GM21576 (cell line): ENCODE data around the gene TTC22.

ENCODE experiments used
- ATAC-seq: cut with Tn5 transposase; IDR thresholded peaks from one replicate; pipeline ENCODE4 v1.9.1; 2021; ENCODE audit warnings: mild to moderate bottlenecking, moderate library complexity; ENCODE audit not compliant: unreplicated experiment

Gene TTC22

DNA sequence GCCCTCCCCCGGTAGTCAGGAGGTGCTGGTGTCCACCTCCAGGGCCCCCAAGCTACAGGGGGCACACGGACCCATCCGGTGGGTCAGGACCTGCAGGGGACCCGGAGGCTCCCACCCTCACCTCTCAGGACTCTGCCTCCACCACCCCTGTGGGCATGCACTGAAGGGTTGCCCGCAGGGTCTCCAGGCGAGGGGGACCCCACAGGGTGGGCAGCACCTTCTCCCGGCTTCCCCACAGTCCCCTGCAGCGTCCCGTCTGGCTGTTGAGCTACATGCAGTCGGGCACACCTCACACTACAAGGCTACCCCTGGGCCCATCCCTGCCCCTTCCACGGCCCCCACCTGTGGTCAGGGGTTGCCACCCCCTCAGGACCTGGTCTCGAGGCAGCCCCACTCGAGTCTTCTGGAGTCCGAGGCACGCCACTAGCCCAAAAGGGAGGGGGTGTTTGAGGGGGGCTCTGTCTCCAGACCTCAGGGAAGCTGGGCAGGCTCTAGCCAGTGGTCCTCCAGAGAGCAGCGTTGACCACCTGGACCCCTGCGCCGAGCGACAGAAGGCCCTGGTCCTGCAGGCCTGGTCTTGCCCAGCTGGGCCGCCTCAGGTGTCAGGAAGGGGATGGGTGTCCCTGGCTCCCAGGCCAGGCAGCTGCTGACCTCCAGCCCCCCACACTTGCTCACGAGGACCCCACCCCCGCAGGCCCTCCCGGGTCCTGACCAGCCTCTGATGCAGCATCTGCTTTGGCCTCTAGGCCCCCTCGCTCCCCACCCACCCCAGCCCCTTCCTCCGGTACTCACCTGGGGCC, 46.4 kb downstream of the TTC22 start:
- no peak for ATAC-seq

DNA sequence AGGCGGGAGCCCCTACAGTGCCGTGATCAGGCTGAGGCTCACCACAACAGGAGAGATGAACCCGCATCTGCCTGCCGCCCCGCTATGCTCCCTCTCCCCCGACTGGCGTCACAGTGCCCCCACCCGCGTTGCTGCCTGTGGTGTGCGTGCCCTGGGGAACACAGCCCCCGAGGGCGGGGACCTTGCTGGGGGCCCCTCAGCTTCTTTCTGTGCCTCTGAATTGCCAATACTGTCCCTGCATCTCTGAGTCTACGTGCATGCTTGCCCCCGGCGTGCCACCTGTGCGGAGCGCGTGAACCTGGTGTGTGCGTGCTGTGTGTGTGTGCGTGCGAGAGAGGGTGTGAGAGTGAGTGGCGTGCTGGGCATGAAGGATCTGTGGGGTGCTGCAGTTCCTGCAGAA, 47.1 kb downstream of the TTC22 start:
- ATAC-seq = no peak

DNA sequence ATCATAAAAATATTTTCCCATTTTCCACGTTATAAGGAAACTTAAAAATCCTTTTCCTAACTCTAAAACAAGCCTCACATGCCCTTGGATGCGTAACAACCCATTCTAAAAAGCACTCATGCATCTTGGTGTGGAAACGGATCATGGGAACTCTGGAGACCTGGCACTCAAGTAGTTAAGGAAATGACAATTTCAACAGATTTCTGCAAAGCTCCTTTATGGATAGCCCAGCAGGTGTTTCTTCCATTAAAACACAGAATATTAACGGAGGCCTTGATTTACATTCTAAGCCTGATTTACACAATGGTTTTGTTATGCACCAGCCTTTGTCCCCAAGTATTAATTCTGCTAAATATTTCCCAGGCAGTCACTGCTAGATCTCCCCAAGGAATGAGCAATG, 49.7 kb downstream of the TTC22 start:
- no peak for ATAC-seq

DNA sequence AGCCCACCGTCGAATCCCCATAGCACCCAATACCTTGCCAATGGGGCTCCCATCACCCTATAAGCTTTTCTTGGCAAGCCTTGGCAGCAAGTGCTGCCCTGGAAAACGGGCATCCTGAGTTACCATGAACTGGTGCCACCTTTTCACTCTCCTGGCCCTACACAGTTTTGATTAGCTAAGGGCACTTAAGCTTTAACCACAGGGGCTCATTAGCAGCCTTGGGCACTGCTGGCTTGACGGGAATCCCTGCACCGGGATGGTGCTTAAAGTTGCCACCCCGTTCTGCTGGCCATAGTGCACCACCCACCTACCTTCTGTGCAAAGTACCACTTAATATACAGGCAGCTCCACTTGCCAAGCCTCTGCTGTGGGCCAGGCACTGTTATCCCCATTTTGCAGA, 50.5 kb downstream of the TTC22 start:
- no peak for ATAC-seq

DNA sequence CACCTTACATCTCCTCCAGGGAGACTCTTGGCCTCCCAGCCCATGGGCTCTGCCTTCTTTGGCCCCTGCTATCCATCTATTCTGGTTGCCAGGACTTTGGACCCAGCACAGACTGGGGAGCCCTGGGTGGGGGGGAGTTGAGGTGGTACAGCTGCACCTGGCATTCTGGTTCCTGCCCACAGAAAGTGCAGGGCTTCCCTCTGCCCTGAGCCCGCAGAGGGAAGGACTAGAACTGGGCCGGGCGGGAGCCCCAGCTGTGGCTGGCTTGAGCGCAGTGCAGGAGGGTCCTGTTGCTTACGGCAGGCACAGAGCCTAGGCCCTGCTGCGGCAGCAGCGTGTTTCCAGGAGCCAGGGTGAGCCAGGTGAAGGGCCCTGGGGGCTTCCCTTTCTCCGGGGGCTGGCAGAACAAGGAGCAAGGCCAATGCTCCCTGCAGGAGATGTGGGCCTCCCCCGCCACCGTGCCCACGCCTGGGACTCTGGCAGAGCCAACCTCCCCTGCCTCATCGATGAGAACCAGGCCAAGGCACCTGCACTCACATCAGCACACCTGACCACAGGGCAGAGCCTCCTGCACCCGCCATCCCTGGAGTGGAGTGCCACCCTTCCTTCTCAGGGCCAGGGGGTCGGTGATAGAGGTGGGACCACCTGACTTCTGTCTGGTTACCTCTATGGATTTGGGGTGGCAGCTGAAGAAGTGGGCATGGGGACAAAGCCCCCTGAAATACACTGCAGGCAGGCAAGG, 52.9 kb downstream of the TTC22 start:
- ATAC-seq = no peak

DNA sequence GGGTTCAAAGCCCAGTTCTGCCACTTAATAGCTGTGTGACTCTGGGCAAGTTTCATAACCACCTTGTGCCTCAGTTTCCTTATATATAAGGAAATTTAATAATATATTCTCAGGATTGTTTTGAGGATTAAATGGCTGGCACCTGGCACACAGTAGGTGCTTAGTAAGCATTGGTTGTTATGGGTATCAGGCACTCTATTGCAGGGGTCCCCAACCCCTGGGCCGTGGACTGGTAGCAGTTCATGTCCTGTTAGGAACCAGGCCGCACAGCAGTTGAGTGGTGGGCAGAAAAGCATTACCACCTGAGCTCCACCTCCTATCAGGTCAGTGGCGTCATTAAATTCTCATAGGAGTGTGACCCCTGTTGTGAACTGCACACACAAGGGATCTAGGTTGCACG, 55.3 kb downstream of the TTC22 start:
- no peak for ATAC-seq

DNA sequence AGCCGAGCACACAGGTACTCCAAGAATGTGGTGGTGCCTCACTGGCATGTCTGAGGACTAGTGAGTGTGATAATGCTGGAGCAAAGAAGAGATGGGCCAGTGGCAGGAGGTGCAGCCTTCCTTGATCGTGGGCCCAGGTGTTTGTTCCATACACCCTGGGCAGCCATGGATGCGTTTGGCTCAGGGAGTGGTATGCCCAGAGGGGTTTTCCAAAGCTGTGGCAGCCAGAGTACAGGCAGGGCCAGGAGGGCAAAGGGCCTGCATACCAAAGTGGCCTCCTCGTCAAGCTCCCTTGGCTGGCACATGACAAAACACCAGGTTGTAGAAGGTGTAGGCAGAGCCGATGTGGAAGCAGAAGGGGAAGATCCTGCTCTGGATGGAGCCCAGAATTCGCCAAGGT, 55.8 kb downstream of the TTC22 start:
- ATAC-seq = no peak

DNA sequence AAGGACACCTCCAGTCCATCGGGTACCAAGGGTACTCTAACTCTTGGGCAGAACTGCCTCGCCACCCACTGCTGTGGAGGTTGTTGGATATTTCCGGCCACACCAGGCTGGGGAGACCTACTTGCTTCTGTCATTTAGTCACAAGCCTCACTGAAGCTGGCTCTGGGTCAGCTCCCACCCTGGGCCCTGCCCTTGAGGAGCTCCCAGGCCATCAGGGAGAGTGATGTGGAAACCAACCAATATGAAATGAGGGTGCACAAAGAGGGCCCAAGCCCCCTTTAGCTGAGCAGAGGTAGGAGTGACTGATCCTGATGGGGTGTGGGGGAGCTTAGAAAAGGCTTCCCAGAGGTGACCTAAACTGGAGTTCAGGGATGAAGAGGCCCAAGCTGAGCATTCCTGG, 56.4 kb downstream of the TTC22 start:
- no peak for ATAC-seq

DNA sequence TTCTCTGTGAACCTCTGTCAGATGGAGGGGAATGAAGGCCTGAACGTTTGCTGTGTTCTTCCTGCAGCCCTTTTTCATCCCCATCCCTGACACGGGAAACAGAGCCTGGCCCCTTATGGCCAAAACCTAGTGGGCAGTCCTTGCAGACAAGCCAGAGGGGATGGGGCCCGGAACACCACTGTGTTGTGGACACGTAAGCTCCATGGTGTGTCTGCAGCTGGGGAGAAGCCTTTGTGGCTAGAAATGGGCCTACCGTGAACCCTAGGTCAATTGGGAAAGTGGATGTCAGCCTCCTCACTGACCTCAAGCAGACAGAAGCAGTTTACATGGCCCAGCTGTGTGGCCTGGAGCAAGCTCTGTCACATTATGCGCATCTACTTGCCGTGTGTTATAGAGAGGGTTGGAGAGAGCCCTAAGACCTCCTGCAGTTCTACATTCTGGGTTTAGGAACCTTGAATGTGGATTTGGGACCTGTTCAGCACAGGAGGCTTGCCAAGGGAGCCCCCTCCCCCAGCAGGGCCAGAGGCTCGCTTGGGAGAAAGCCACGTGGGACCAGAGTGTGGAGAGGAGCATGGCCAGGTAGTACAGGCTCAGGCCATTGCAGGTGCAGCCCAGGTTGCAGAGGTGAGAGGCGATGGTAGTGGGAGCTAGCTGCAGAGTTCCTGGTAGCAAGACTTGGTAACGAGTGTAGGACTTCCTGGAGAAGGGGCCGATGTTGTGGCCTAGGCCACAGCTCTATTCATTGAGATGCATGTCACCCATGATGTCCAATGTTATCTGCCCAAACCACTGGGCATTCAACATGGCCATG, 57.5 kb downstream of the TTC22 start:
- ATAC-seq = no peak

DNA sequence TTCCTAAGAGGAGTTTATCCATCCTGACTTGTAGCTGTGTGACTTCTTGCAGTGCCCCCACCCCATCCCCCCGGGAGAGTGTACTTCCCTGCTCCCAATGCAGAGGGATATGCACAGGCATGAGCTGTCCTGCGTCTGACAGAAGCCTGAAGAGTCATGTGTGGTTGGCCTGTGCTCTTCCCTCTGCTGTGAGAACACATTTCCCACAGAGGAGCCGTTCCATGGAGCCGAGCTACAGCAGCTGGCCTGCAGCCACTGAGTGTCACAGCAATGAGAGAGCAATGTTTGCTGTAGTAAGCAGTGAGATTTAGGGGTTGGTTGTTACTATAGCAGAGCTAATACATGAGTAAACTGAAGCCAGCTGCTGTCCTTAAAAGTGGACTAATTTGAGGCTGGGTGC, 58.8 kb downstream of the TTC22 start:
- no peak for ATAC-seq

DNA sequence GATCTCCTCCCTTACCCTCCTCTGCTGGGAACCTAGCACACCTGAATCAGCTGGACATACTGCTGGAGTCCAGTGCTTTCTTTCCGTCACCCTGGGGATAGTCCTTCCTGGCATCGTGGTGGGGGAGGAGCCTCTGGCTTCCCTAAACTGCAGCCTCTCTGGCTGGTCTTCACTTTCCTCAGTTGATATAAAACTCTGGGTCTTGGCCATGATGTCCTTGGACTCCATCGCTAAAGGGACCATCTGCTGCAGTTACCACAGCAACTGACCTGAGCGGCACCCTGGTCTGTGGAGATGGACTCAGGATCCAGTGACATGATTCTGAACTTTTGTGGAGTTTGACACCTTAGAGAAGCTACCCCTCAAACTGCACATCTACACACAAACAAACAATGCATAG, 59.6 kb downstream of the TTC22 start:
- ATAC-seq = no peak

DNA sequence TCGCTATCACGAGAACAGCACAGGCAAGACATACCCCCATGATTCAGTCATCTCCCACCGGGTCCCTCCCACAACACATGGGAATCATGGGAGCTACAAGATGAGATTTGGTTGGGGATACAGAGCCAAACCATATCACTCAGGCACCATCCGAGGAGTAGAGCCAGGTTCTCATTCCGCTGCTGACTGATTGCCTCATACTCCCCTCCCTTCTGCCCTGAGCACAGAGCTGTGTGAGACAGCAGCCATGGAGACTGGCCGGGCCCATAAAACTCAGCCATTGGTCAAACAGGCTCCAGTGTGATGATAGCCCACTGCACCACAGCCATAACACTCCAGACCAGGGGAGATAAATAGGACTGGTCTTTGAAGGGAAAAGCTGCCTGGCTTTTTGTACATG, 62.9 kb downstream of the TTC22 start:
- ATAC-seq = no peak

DNA sequence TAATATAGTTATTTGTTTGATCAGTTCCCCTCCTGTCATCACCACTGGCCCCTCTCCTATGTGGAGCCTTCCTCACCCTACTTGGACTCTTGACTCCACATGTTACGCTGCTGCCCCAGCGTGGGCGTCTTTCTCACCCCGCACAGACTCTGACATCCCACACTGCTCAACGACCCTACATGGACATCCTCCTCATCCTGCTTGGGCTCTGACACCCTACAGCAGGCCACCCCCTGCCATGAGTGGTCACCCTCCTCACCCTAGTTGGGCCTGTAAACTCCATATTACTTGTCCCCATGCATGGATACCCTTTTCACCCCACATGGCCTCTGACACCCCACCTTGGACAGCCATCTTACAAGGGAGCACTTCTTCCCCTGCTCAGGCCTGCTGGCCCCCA, 64.4 kb downstream of the TTC22 start:
- no peak for ATAC-seq
